Smooth muscle cell (in vitro differentiated cells): Measurements from ENCODE around the gene CMTM5. TPM values are rescaled to one million over a fixed set of nuclear protein-coding genes. Genes with fewer than 3 reads are reported as not detected.

Experiments
- DNase-seq: peaks from one replicate; lab custom pipeline; 2025; ENCODE audit not compliant: unreplicated experiment; lab: John Stamatoyannopoulos, UW
- H2AFZ ChIP-seq: fragments of 200-600 bp; sonication (generic); 2 replicates; pipeline ENCODE4 v1.6.0; 2016; ENCODE audit warnings: antibody characterized with exemption, low read depth, mild to moderate bottlenecking
- H3F3A ChIP-seq: fragments of 200-600 bp; sonication (generic); 2 replicates; pipeline ENCODE4 v1.6.0; 2017; ENCODE audit warnings: antibody characterized with exemption, low read depth
- H3K27ac ChIP-seq: fragments of 200-600 bp; sonication (generic); 2 replicates; pipeline ENCODE4 v1.5.1; 2016; ENCODE audit warnings: low read depth, mild to moderate bottlenecking
- H3K27me3 ChIP-seq: fragments of 200-600 bp; sonication (generic); 2 replicates; pipeline ENCODE4 v1.6.1; 2016; ENCODE audit warnings: low read depth, mild to moderate bottlenecking
- H3K36me3 ChIP-seq: fragments of 200-600 bp; sonication (generic); 2 replicates; pipeline ENCODE4 v1.5.1; 2016; ENCODE audit warnings: low read depth
- H3K4me1 ChIP-seq: fragments of 200-600 bp; sonication (generic); 2 replicates; pipeline ENCODE4 v1.5.1; 2016; ENCODE audit warnings: low read depth
- H3K4me2 ChIP-seq: fragments of 200-600 bp; sonication (generic); 2 replicates; pipeline ENCODE4 v1.6.0; 2016; ENCODE audit warnings: mild to moderate bottlenecking
- H3K4me3 ChIP-seq: fragments of 200-600 bp; sonication (generic); 2 replicates; pipeline ENCODE4 v1.5.1; 2016; ENCODE audit warnings: mild to moderate bottlenecking
- H3K79me2 ChIP-seq: fragments of 200-600 bp; sonication (generic); 2 replicates; pipeline ENCODE4 v1.6.0; 2016; ENCODE audit warnings: low read depth, mild to moderate bottlenecking
- H3K9ac ChIP-seq: fragments of 200-600 bp; sonication (generic); 2 replicates; pipeline ENCODE4 v1.6.0; 2016; ENCODE audit warnings: low read depth
- H3K9me3 ChIP-seq: fragments of 200-600 bp; sonication (generic); replicated peaks from 2 replicates; pipeline ENCODE4 v1.5.1; 2016; ENCODE audit warnings: low read depth
- H4K20me1 ChIP-seq: fragments of 200-600 bp; sonication (generic); 2 replicates; pipeline ENCODE4 v1.6.0; 2016; ENCODE audit warnings: low read depth
- WGBS: methylation state at CpG from one replicate; pipeline ENCODE4 v1.1.7; 2016; ENCODE audit warnings: low lambda C conversion rate; 5-methylcytosine and 5-hydroxymethylcytosine counted together
- polyA plus RNA-seq: library from polyadenylated mRNA; unstranded; fragments of >200 nt; fragmentation: Nextera tagmentation; extraction: Ambion mirVana; gene quantifications from 2 replicates; pipeline ENCODE4 v1.2.1, GENCODE V29; 2016
- total RNA-seq: library from RNA; depleted of rRNA; stranded (reverse); fragments of >200 nt; gene quantifications from 2 replicates; pipeline ENCODE4 v1.2.3, GENCODE V29; 2014
- TF ChIP-seq, protein P1 (sequence below): fragments of 200-600 bp; sonication (generic); IDR thresholded peaks from 2 replicates; pipeline ENCODE4 v1.5.1; 2017; ENCODE audit warnings: borderline replicate concordance, mild to moderate bottlenecking, antibody characterized with exemption; ENCODE audit not compliant: insufficient read depth, poor library complexity, severe bottlenecking

Gene CMTM5
- total and polyA plus RNA-seq, 2 experiments from 2014 or later, result 0.59 TPM; not detected in 1

DNA sequence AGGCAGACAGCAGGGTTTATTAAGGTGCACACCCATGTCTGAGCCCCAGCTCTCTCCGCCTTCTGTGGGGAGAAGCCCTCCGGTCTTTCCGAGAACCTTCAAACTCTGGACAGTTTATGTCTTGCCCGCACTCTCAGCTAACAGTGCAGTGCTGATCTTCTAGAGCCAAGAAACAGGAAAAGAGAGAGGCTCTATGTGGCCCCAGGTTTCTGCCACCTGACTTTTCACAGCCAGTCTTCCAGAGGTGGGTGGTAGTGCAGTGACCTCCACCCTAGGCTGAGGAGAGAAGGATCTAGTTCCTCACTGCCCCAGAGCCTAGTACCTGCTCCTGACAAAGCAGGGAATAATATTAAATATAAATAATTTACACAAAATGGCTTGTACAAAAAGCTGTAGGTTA, 20.2 kb upstream of the CMTM5 start:
- H3K9me3 ChIP-seq, result no peaks in the 10 kb centered on the region
- WGBS, result 98% methylated on average over 4 of the region's 4 CpGs
- TF ChIP-seq, protein P1, sequence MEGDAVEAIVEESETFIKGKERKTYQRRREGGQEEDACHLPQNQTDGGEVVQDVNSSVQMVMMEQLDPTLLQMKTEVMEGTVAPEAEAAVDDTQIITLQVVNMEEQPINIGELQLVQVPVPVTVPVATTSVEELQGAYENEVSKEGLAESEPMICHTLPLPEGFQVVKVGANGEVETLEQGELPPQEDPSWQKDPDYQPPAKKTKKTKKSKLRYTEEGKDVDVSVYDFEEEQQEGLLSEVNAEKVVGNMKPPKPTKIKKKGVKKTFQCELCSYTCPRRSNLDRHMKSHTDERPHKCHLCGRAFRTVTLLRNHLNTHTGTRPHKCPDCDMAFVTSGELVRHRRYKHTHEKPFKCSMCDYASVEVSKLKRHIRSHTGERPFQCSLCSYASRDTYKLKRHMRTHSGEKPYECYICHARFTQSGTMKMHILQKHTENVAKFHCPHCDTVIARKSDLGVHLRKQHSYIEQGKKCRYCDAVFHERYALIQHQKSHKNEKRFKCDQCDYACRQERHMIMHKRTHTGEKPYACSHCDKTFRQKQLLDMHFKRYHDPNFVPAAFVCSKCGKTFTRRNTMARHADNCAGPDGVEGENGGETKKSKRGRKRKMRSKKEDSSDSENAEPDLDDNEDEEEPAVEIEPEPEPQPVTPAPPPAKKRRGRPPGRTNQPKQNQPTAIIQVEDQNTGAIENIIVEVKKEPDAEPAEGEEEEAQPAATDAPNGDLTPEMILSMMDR, result no peak

DNA sequence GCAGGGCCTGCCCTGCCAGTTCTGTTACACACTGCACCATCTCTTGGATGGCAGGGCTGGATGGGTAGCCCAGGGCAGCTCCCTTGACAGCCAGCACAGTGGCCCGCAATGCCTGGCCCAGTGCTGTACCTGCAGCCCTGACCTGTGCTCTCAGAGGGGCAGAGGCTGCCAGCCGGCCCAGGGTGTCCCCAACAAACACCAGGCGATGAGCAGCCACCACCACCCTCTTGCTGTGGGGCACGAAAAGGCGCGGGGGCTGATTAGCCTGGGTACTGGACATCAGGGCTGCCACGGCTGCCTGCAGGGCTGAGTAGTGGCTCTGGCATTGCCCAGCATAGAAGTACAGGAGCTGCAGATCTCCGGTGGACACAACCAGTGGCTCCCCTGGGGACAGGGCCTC, 19.6 kb upstream of the CMTM5 start:
- WGBS, result 99% methylated on average over 8 of the region's 8 CpGs
- H3K9ac ChIP-seq, result no peak overlapping the region
- TF ChIP-seq, protein P1, result no peak

More for the DNA sequence above, 20.2 kb upstream of the CMTM5 start:
- H3K27me3 ChIP-seq, result no peaks in the 10 kb centered on the region
- no peak overlapping the region for H3K9ac ChIP-seq
- H3K79me2 ChIP-seq, result peaks cover 10% of the 10 kb centered on the region
- no peak for DNase-seq
- H2AFZ ChIP-seq, result no peak overlapping the region
- H3K4me2 ChIP-seq, result no peak overlapping the region
- peaks cover 46% of the 10 kb centered on the region for H3F3A ChIP-seq
- H3K36me3 ChIP-seq, result no peaks in the 10 kb centered on the region
- peaks cover 23% of the 10 kb centered on the region for H4K20me1 ChIP-seq
- no peak overlapping the region for H3K4me3 ChIP-seq
- H3K27ac ChIP-seq, result no peak overlapping the region
- peaks cover 10% of the 10 kb centered on the region for H3K4me1 ChIP-seq

GRCh38 chr14:23358042-23358441, 18.8 kb upstream of the CMTM5 start:
- Histone ChIP-seq H3K4me1 (peaks cover 18% of the 10 kb centered on the region), H3K27me3 (no peaks in the 10 kb centered on the region), H3K36me3 (no peaks in the 10 kb centered on the region), H3K79me2 (peaks cover 22% of the 10 kb centered on the region), H3K27ac (no peak overlapping the region), H3K9ac (no peak overlapping the region), H3K9me3 (no peaks in the 10 kb centered on the region), H2AFZ (no peak overlapping the region), H3K4me2 (no peak overlapping the region), H3K4me3 (no peak overlapping the region), H4K20me1 (peaks cover 32% of the 10 kb centered on the region), H3F3A (peaks cover 51% of the 10 kb centered on the region)
- 90% methylated on average over 3 of the region's 3 CpGs for WGBS
- no peak for DNase-seq
- TF ChIP-seq, protein P1, result no peak

More for the DNA sequence above, 19.6 kb upstream of the CMTM5 start:
- peaks cover 16% of the 10 kb centered on the region for H3K4me1 ChIP-seq
- H3K9me3 ChIP-seq, result no peaks in the 10 kb centered on the region
- H3K79me2 ChIP-seq, result peaks cover 16% of the 10 kb centered on the region
- no peaks in the 10 kb centered on the region for H3K36me3 ChIP-seq
- H3K27me3 ChIP-seq, result no peaks in the 10 kb centered on the region
- no peak overlapping the region for H3K4me2 ChIP-seq
- no peak overlapping the region for H2AFZ ChIP-seq
- no peak overlapping the region for H3K4me3 ChIP-seq
- H3K27ac ChIP-seq, result no peak overlapping the region
- peaks cover 28% of the 10 kb centered on the region for H4K20me1 ChIP-seq
- DNase-seq, result no peak
- H3F3A ChIP-seq, result peaks cover 50% of the 10 kb centered on the region

- no peak overlapping the region for H3K9ac ChIP-seq
- peaks cover 24% of the 10 kb centered on the region for H3K4me1 ChIP-seq
- TF ChIP-seq, protein P1, result no peak
- no peak overlapping the region for H3K4me2 ChIP-seq
- peaks cover 45% of the 10 kb centered on the region for H3F3A ChIP-seq
- H4K20me1 ChIP-seq, result peaks cover 37% of the 10 kb centered on the region
- no peak for DNase-seq
- H3K79me2 ChIP-seq, result peaks cover 29% of the 10 kb centered on the region
- H3K27me3 ChIP-seq, result no peaks in the 10 kb centered on the region
- H3K4me3 ChIP-seq, result no peak overlapping the region
- WGBS, result 97% methylated on average over 12 of the region's 12 CpGs
- no peaks in the 10 kb centered on the region for H3K9me3 ChIP-seq
- no peak overlapping the region for H3K27ac ChIP-seq
- H3K36me3 ChIP-seq, result no peaks in the 10 kb centered on the region
- H2AFZ ChIP-seq, result no peak overlapping the region
Observed at GRCh38 chr14:23358553-23359166, 18.2 kb upstream of the CMTM5 start.
